Neural crest cell (in vitro differentiated cells): ENCODE results near the gene SPOCK2. TPM values are rescaled to one million over a fixed set of nuclear protein-coding genes. Genes with fewer than 3 reads are reported as not detected.

Experiments
- DNase-seq: peaks from one replicate; pipeline ENCODE4 v3.0.0; 2021; ENCODE audit warnings: low read depth, mixed read lengths, low spot score
- H3K27ac Mint-ChIP-seq: one replicate; pipeline ENCODE4 v1.8.0; 2021; ENCODE audit warnings: mild to moderate bottlenecking, mixed read lengths; ENCODE audit not compliant: unreplicated experiment
- H3K27me3 Mint-ChIP-seq: 2 replicates; pipeline ENCODE4 v1.8.0; 2021; ENCODE audit warnings: low read depth, mild to moderate bottlenecking, mixed read lengths
- H3K36me3 Mint-ChIP-seq: 2 replicates; pipeline ENCODE4 v1.8.0; 2021; ENCODE audit warnings: low read depth, mild to moderate bottlenecking, mixed read lengths
- H3K4me1 Mint-ChIP-seq: 2 replicates; pipeline ENCODE4 v1.8.0; 2021; ENCODE audit warnings: mixed read lengths
- H3K4me3 Mint-ChIP-seq: one replicate; pipeline ENCODE4 v1.8.0; 2021; ENCODE audit warnings: mild to moderate bottlenecking, mixed read lengths
- H3K9me3 Mint-ChIP-seq: 2 replicates; pipeline ENCODE4 v1.8.0; 2021; ENCODE audit warnings: mixed read lengths
- CTCF ChIP-seq: fragments of 200-600 bp; sonication (generic); conservative IDR thresholded peaks from 2 replicates; pipeline ENCODE4 v1.5.0; 2021; ENCODE audit warnings: antibody characterized with exemption, mild to moderate bottlenecking
- total RNA-seq: library from RNA; stranded (reverse); gene quantifications from 2 replicates; pipeline ENCODE4 v1.2.1, GENCODE V29; 2021

Gene SPOCK2
- total RNA-seq, 1 donor from 2014 or later = 1.4 TPM

- DNase-seq = no peak
- H3K27me3 Mint-ChIP-seq = peaks cover 29% of the 10 kb centered on the region
- H3K9me3 Mint-ChIP-seq = no peaks in the 10 kb centered on the region
- TF ChIP-seq CTCF = no peak
- no peaks in the 10 kb centered on the region for H3K36me3 Mint-ChIP-seq
- H3K27ac Mint-ChIP-seq = no peak overlapping the region
- H3K4me1 Mint-ChIP-seq = peaks cover 25% of the 10 kb centered on the region
- H3K4me3 Mint-ChIP-seq = no peak overlapping the region
These were observed 6.4 kb downstream of the SPOCK2 start for GRCh38 chr10:72081772-72082590.

GRCh38 chr10:72081210-72081609 lies 7.1 kb downstream of the SPOCK2 start:
- Mint-ChIP-seq H3K36me3 (no peaks in the 10 kb centered on the region), H3K9me3 (no peaks in the 10 kb centered on the region), H3K4me1 (peaks cover 19% of the 10 kb centered on the region), H3K4me3 (no peak overlapping the region), H3K27me3 (peaks cover 22% of the 10 kb centered on the region), H3K27ac (peak overlapping the region; percentile 69)
- TF ChIP-seq CTCF = no peak
- no peak for DNase-seq

GRCh38 chr10:72080042-72080975 lies 8.0 kb downstream of the SPOCK2 start:
- DNase-seq = no peak
- peaks cover 13% of the 10 kb centered on the region for H3K27me3 Mint-ChIP-seq
- no peaks in the 10 kb centered on the region for H3K36me3 Mint-ChIP-seq
- H3K4me3 Mint-ChIP-seq = no peak overlapping the region
- H3K27ac Mint-ChIP-seq = no peak overlapping the region
- H3K9me3 Mint-ChIP-seq = no peaks in the 10 kb centered on the region
- no peak for TF ChIP-seq CTCF
- peaks cover 16% of the 10 kb centered on the region for H3K4me1 Mint-ChIP-seq

GRCh38 chr10:72079356-72079755 lies 9.0 kb downstream of the SPOCK2 start:
- DNase-seq = no peak
- no peak for TF ChIP-seq CTCF
- no peaks in the 10 kb centered on the region for H3K36me3 Mint-ChIP-seq
- H3K4me1 Mint-ChIP-seq = peaks cover 16% of the 10 kb centered on the region
- H3K27ac Mint-ChIP-seq = no peak overlapping the region
- H3K4me3 Mint-ChIP-seq = no peak overlapping the region
- H3K9me3 Mint-ChIP-seq = no peaks in the 10 kb centered on the region
- peaks cover 6% of the 10 kb centered on the region for H3K27me3 Mint-ChIP-seq

GRCh38 chr10:72077275-72077990 lies 10.9 kb downstream of the SPOCK2 start:
- Mint-ChIP-seq H3K4me3 (no peak overlapping the region), H3K4me1 (peaks cover 16% of the 10 kb centered on the region), H3K9me3 (no peaks in the 10 kb centered on the region), H3K27me3 (no peaks in the 10 kb centered on the region), H3K27ac (no peak overlapping the region), H3K36me3 (no peaks in the 10 kb centered on the region)
- no peak for TF ChIP-seq CTCF
- DNase-seq = no peak
